Sigmoid colon (tissue), 7 donors: ENCODE measurements around the gene SNTG2. TPM values are rescaled to one million over a fixed set of nuclear protein-coding genes. Genes with fewer than 3 reads are reported as not detected.

Experiments used
- DNase-seq: peaks from one replicate; pipeline ENCODE4 v3.0.0-alpha.2; 2019
- H3K27ac ChIP-seq, 4 donors: fragments of 200-600 bp; sonication (generic); one replicate each; pipeline ENCODE4 v1.5.1; 2016 to 2019; ENCODE audit warnings: mild to moderate bottlenecking in 1 of 4
- H3K27me3 ChIP-seq, 3 donors: fragments of 200-600 bp; sonication (generic); one replicate each; pipeline ENCODE4 v1.5.1; 2019; ENCODE audit warnings: mild to moderate bottlenecking in 1 of 3
- H3K36me3 ChIP-seq, 4 donors: fragments of 200-600 bp; sonication (generic); one replicate each; pipeline ENCODE4 v1.5.1; 2016 to 2019
- H3K4me1 ChIP-seq, 4 donors: fragments of 200-600 bp; sonication (generic); one replicate each; pipeline ENCODE4 v1.5.1; 2017 to 2019
- H3K4me3 ChIP-seq, 4 donors: fragments of 200-600 bp; sonication (generic); one replicate each; pipeline ENCODE4 v1.5.1; 2017 to 2019; ENCODE audit warnings: mild to moderate bottlenecking in 2 of 4, moderate library complexity in 1 of 4
- H3K9me3 ChIP-seq, 4 donors: fragments of 200-600 bp in 3 of 4; sonication (generic) in 3 of 4; one replicate each; pipeline versions ENCODE4 v1.5.1 to v1.6.1; 2013 to 2019
- EP300 ChIP-seq, 4 donors: sonication (generic); formaldehyde crosslinking; IDR thresholded peaks; one replicate each; pipeline ENCODE4 v1.6.1; 2017; ENCODE audit warnings: antibody characterized with exemption in 4 of 4
- POLR2A ChIP-seq, 2 donors: fragments of 450-650 bp; IDR thresholded peaks; one replicate each; pipeline ENCODE4 v1.6.1; 2016; ENCODE audit warnings: antibody characterized with exemption in 2 of 2, mild to moderate bottlenecking in 2 of 2, moderate library complexity in 2 of 2
- POLR2AphosphoS5 ChIP-seq, 4 donors: sonication (generic); formaldehyde crosslinking; IDR thresholded peaks; one replicate each; pipeline ENCODE4 v1.6.1; 2017; ENCODE audit warnings: antibody characterized with exemption in 4 of 4
- WGBS, 2 donors: extraction: QIAGEN DNeasy Blood & Tissue Kit; methylation state at CpG; one replicate each; pipeline ENCODE4 v1.1.7; 2013; 5-methylcytosine and 5-hydroxymethylcytosine counted together
- intact Hi-C: fragments of 100-400 bp; cut with DNase I; formaldehyde crosslinking; loops from one replicate; pipeline ENCODE4 v1.15.1; 2023
- polyA plus RNA-seq, 3 donors: library from polyadenylated mRNA; stranded (reverse); fragments of 200-250 nt; gene quantifications; one replicate each; pipeline ENCODE4 v1.2.3, GENCODE V29; 2013
- total RNA-seq, 4 donors: library from RNA; depleted of rRNA; stranded (reverse); fragments of >200 nt; gene quantifications; one replicate each; pipeline ENCODE4 v1.1.0, GENCODE V29; 2016
- TF ChIP-seq, protein P1 (sequence below), 4 experiments: fragments of 450-650 bp in 3 of 4; fragments of 200-600 bp in 1 of 4; IDR thresholded peaks; one replicate each; pipeline ENCODE4 v1.5.1; 2016 to 2019; ENCODE audit warnings: antibody characterized with exemption in 4 of 4, mild to moderate bottlenecking in 3 of 4, moderate library complexity in 2 of 4
- donor health status: healthy with polysubstance abuse.
- donor health status: Bipolar disorder and iron deficiency.
- donor health status: healthy.

Gene SNTG2
- total and polyA plus RNA-seq, 7 donors = 0.60 to 5.2 (median 1.9) TPM; not detected in 1

DNA sequence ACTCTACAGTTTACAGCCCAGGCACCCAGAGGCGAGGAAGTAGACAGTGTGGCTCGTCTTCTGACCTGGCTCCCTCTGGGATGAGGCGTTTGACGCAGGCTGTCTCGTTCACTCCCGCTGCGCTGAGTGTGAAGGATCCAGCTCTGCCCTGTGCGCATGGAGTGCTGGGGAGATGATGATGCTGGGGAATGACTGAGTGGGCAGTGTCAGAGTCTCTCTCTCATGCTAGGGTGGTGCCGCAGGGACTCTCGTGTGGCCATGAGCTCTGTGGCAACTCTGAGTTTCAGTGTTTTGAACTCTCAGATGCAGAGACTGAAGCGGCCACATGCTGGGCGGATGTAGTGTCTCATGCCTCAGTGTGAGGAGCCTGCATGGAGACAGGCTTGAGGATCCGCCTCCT lies 344.3 kb downstream of the SNTG2 start:
- H3K27ac ChIP-seq = no peak overlapping the region
- 85 to 86% methylated on average over 13 of the region's 13 CpGs for WGBS, 2 donors
- no peaks in the 10 kb centered on the region for H3K36me3 ChIP-seq
- no peak for TF ChIP-seq POLR2AphosphoS5 (IDR thresholded peaks at IDR 0.05)
- no peak overlapping the region for H3K4me3 ChIP-seq
- no peaks in the 10 kb centered on the region for H3K27me3 ChIP-seq
- intact Hi-C loops = no loop called here
- H3K9me3 ChIP-seq = no peaks in the 10 kb centered on the region
- no peak for DNase-seq
- H3K4me1 ChIP-seq = no peaks in the 10 kb centered on the region

DNA sequence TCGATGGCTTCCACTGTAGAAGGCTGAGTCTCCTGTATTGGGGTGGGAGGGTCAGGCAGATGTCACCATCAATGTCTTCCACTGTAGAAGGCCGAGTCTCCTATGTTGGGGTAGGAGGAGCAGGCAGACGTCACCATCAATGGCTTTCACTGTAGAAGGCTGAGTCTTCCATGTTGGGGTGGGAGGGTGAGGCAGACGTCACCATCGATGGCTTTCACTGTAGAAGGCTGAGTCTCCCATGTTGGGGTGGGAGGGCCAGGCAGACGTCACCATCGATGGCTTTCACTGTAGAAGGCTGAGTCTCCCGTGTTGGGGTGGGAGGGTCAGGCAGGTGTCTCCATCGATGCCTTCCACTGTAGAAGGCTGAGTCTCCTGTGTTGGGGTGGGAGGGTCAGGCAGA lies 345.1 kb downstream of the SNTG2 start:
- no peak for DNase-seq
- Histone ChIP-seq H3K4me1 (no peaks in the 10 kb centered on the region), H3K9me3 (no peaks in the 10 kb centered on the region), H3K27me3 (no peaks in the 10 kb centered on the region), H3K4me3 (no peak overlapping the region), H3K36me3 (no peaks in the 10 kb centered on the region), H3K27ac (no peak overlapping the region)
- WGBS, 2 donors = 91 to 92% methylated on average over 9 of the region's 9 CpGs
- intact Hi-C loops = no loop called here
- TF ChIP-seq POLR2AphosphoS5 (IDR thresholded peaks at IDR 0.05) = no peak
- TF ChIP-seq EP300 (IDR thresholded peaks at IDR 0.05) = no peak
- no peak for TF ChIP-seq POLR2A (IDR thresholded peaks at IDR 0.05)
- TF ChIP-seq, protein P1, sequence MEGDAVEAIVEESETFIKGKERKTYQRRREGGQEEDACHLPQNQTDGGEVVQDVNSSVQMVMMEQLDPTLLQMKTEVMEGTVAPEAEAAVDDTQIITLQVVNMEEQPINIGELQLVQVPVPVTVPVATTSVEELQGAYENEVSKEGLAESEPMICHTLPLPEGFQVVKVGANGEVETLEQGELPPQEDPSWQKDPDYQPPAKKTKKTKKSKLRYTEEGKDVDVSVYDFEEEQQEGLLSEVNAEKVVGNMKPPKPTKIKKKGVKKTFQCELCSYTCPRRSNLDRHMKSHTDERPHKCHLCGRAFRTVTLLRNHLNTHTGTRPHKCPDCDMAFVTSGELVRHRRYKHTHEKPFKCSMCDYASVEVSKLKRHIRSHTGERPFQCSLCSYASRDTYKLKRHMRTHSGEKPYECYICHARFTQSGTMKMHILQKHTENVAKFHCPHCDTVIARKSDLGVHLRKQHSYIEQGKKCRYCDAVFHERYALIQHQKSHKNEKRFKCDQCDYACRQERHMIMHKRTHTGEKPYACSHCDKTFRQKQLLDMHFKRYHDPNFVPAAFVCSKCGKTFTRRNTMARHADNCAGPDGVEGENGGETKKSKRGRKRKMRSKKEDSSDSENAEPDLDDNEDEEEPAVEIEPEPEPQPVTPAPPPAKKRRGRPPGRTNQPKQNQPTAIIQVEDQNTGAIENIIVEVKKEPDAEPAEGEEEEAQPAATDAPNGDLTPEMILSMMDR (IDR thresholded peaks at IDR 0.05) = no peak

DNA sequence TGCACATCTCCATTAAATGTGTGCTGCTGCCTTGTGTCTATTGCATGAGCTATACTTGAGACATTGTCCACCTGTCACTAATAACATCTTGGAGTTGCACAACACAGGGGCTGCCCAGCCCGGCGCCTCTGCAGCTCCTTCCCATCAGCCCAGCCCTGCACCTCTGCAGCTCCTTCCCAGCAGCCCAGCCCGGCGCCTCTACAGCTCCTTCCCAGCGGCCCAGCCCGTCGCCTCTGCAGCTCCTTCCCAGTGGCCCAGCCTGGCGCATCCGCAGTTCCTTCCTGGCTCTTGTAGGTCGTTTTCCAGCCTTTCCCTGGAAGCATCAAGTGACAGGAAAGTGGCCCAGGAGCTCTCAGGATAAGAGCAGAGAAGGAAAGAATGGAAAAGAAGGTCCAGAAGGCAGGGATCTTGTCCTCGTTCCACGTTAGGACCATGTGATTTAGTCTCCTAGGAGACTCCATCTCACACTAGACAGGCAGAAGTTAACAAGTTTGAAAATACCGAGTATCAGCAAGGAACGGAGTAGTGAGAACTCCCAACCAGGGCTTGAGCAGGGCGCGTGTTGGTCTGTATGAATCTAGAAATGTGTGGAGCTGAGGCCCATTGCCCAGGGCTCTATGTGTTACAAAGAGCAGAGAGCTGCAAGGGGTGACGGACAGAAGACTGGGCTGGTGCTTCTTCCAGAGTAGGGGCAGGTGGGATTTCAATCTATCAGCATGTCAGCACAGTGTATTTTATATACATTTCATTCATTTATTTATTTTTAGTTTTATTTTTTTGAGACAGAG lies 346.9 kb downstream of the SNTG2 start:
- no peaks in the 10 kb centered on the region for H3K4me1 ChIP-seq
- no peak overlapping the region for H3K4me3 ChIP-seq
- intact Hi-C loops = no loop called here
- H3K9me3 ChIP-seq = no peaks in the 10 kb centered on the region
- no peaks in the 10 kb centered on the region for H3K27me3 ChIP-seq
- TF ChIP-seq POLR2A (IDR thresholded peaks at IDR 0.05) (no peak), EP300 (IDR thresholded peaks at IDR 0.05) (no peak), POLR2AphosphoS5 (IDR thresholded peaks at IDR 0.05) (no peak)
- TF ChIP-seq, protein P1 (IDR thresholded peaks at IDR 0.05) = no peak
- no peak for DNase-seq
- H3K27ac ChIP-seq = no peak overlapping the region
- WGBS, 2 donors = 77 to 78% methylated on average over 17 of the region's 17 CpGs
- H3K36me3 ChIP-seq = no peaks in the 10 kb centered on the region

DNA sequence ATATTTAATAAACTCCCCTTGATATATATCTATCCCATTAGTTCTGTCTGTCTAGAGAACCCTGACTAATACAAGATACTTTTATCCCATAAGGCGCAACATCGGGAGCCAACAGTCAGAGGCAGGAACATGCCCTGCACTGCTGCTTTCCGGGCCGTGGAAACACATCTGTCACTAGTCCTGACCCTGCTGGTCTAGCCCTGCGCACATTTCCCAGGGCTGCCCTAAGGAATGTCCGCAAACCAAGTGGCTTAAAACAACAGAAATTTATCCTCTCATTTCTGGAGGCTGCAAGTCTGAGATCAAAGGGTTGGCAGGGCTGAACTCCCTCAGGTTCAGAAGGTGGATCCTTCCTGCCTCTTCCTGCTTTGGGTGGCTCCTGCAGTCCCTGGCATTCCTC lies 348.4 kb downstream of the SNTG2 start:
- no peak for TF ChIP-seq EP300 (IDR thresholded peaks at IDR 0.05)
- no peak for TF ChIP-seq POLR2A (IDR thresholded peaks at IDR 0.05)
- TF ChIP-seq, protein P1 (IDR thresholded peaks at IDR 0.05) = no peak
- TF ChIP-seq POLR2AphosphoS5 (IDR thresholded peaks at IDR 0.05) = no peak
- H3K9me3 ChIP-seq = no peaks in the 10 kb centered on the region
- H3K4me1 ChIP-seq = no peaks in the 10 kb centered on the region
- H3K27ac ChIP-seq = no peak overlapping the region
- WGBS, 2 donors = 83 to 86% methylated on average over 6 of the region's 6 CpGs
- no peaks in the 10 kb centered on the region for H3K27me3 ChIP-seq
- intact Hi-C loops = no loop called here
- no peak for DNase-seq
- no peak overlapping the region for H3K4me3 ChIP-seq
- H3K36me3 ChIP-seq = no peaks in the 10 kb centered on the region

DNA sequence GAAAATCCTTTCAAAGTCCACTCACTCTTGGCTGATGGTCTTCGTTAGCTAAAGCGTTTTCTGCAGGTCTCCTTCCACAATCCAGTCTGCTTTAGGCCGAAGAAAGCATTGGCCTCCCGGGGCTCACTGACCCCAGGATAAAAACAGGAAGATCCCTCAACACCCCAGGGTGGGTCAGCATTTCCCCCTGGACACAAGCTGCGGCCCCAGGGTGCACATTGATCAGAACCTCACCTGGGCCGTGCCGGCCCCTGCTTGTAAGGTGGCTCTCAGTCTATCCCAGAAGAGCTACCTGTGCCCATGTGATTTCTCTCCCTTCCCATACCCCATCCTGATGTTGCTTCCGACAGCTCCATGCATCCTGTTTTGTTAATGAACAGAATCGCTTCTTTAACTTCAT lies 349.6 kb downstream of the SNTG2 start:
- intact Hi-C loops = no loop called here
- Histone ChIP-seq H3K27ac (no peak overlapping the region), H3K4me3 (no peak overlapping the region), H3K36me3 (no peaks in the 10 kb centered on the region), H3K27me3 (no peaks in the 10 kb centered on the region), H3K9me3 (no peaks in the 10 kb centered on the region), H3K4me1 (no peaks in the 10 kb centered on the region)
- 83 to 87% methylated on average over 9 of the region's 9 CpGs for WGBS, 2 donors
- DNase-seq = no peak
- no peak for TF ChIP-seq POLR2AphosphoS5 (IDR thresholded peaks at IDR 0.05)
- TF ChIP-seq EP300 (IDR thresholded peaks at IDR 0.05) = no peak
- no peak for TF ChIP-seq POLR2A (IDR thresholded peaks at IDR 0.05)
- TF ChIP-seq, protein P1 (IDR thresholded peaks at IDR 0.05) = no peak
